PC-9 (cell line): ENCODE measurements around the gene MTCL1.

Experiments used
- EZH2 ChIP-seq: fragments of 200-600 bp; sonication (generic); IDR thresholded peaks from 2 replicates; pipeline ENCODE4 v1.8.0; 2017; ENCODE audit warnings: antibody characterized with exemption, low read depth
- TF ChIP-seq, protein P1 (sequence below): fragments of 200-600 bp; sonication (generic); conservative IDR thresholded peaks from 2 replicates; pipeline ENCODE4 v1.6.1; 2017; ENCODE audit warnings: mixed run types, antibody characterized with exemption, mild to moderate bottlenecking, moderate library complexity

DNA sequence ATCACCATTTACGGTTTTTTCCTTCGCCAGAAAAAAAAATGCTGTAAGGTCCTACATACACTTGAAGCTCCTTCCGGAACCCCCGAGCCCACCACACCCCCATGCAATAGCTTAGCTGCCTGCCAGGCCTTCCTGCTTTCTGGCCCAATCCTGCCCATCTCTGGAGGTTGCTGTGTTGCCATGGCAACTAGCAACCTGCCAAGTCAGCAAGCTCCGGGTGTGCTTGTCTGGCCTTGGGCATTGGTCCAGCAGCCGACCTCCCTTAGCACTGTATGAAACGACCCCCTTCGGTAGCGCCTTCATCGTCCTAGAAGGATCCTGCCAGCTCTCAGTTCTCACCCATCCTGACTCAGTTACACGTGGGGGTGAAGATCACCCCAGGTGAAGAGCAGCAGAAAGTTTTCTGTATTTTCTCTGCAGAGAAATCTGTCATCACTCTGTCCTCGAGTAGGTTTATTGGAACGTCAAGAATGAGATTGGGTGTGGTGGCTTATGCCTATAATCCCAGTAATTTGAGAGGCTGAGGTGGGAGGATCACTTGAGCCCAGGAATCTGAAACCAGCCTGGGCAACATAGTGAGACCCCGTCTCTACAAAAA, 47.4 kb upstream of the MTCL1 start:
- no peak for TF ChIP-seq EZH2
- TF ChIP-seq, protein P1, sequence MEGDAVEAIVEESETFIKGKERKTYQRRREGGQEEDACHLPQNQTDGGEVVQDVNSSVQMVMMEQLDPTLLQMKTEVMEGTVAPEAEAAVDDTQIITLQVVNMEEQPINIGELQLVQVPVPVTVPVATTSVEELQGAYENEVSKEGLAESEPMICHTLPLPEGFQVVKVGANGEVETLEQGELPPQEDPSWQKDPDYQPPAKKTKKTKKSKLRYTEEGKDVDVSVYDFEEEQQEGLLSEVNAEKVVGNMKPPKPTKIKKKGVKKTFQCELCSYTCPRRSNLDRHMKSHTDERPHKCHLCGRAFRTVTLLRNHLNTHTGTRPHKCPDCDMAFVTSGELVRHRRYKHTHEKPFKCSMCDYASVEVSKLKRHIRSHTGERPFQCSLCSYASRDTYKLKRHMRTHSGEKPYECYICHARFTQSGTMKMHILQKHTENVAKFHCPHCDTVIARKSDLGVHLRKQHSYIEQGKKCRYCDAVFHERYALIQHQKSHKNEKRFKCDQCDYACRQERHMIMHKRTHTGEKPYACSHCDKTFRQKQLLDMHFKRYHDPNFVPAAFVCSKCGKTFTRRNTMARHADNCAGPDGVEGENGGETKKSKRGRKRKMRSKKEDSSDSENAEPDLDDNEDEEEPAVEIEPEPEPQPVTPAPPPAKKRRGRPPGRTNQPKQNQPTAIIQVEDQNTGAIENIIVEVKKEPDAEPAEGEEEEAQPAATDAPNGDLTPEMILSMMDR = no peak
